Vagina (tissue), 2 donors: ENCODE results near the gene UCHL5.

Experiments used
- CTCF ChIP-seq, 3 experiments: fragments of 450-650 bp in 2 of 3; fragments of 200-600 bp in 1 of 3; sonication (generic) in 1 of 3; IDR thresholded peaks; one replicate each; pipeline ENCODE4 v1.5.1; 2017 to 2019; ENCODE audit warnings: antibody characterized with exemption in 3 of 3, mild to moderate bottlenecking in 2 of 3, moderate library complexity in 2 of 3
- POLR2A ChIP-seq, 2 donors: fragments of 450-650 bp; IDR thresholded peaks; one replicate each; pipeline ENCODE4 v1.6.1; 2017; ENCODE audit warnings: antibody characterized with exemption in 2 of 2, mild to moderate bottlenecking in 2 of 2, moderate library complexity in 2 of 2
- POLR2AphosphoS5 ChIP-seq, 2 donors: sonication (generic); formaldehyde crosslinking; IDR thresholded peaks; one replicate each; pipeline ENCODE4 v1.9.0; 2017; ENCODE audit warnings: antibody characterized with exemption in 2 of 2, mild to moderate bottlenecking in 2 of 2, low read depth in 1 of 2; ENCODE audit not compliant: insufficient read depth in 1 of 2

GRCh38 chr1:193060115-193060403 is 899 bp upstream of the UCHL5 start:
- TF ChIP-seq CTCF (IDR thresholded peaks at IDR 0.05), result no peak
- no peak for TF ChIP-seq POLR2AphosphoS5 (IDR thresholded peaks at IDR 0.05; ENCODE audit: insufficient read depth in 1 of 2, low read depth in 1 of 2)
- TF ChIP-seq POLR2A (IDR thresholded peaks at IDR 0.05), result no peak
